NCI-H2107 treated with DMSO at 0.1 percent for 48 hours (cell line): ENCODE data around the gene FBXW9.
A peak's percentile ranks its signal among the peaks of the same experiment; 100 is the strongest.
"Not testable (repeated sequence)": the region's sequence is repeated elsewhere in the genome, so short reads cannot be mapped to it uniquely, and the experiment has no call there.

Source experiments
- DNase-seq: peaks from one replicate; lab custom pipeline; 2025; ENCODE audit not compliant: unreplicated experiment; lab: John Stamatoyannopoulos, UW

The FBXW9 gene

GRCh38 chr19:12696366-12697335, at the start of gene FBXW9:
Gene FBXW9 (minus strand): TSS chr19:12696631. CDS start chr19:12696581, 50 bp downstream.
- DNase-seq = peak; percentile 43

- no peak for DNase-seq
These were observed 48.9 kb upstream of the FBXW9 start for GRCh38 chr19:12745166-12745897.

GRCh38 chr19:12737835-12738351, 41.5 kb upstream of the FBXW9 start:
- no peak for DNase-seq

GRCh38 chr19:12736995-12737834, 40.8 kb upstream of the FBXW9 start, which contains the start of gene GET3:
Gene GET3 (plus strand): TSS chr19:12737497. CDS start chr19:12737506, 9 bp downstream.
- DNase-seq = peak; percentile 99

GRCh38 chr19:12733369-12734214, 37.2 kb upstream of the FBXW9 start:
- DNase-seq = peak; percentile 15

GRCh38 chr19:12731337-12731736, 34.9 kb upstream of the FBXW9 start:
- no peak for DNase-seq

GRCh38 chr19:12730064-12730463, 33.6 kb upstream of the FBXW9 start:
- DNase-seq = no peak

- DNase-seq = no peak
These were observed 31.5 kb upstream of the FBXW9 start for GRCh38 chr19:12727745-12728433.

- no peak for DNase-seq
These were observed 30.5 kb upstream of the FBXW9 start for GRCh38 chr19:12726988-12727316.

- DNase-seq = not testable (repeated sequence)
These were observed 29.2 kb upstream of the FBXW9 start for GRCh38 chr19:12725612-12726011.

- DNase-seq = peak; percentile 26
These were observed 27.4 kb upstream of the FBXW9 start, which contains the start of gene TNPO2 for GRCh38 chr19:12723641-12724426. Gene TNPO2 (minus strand): TSS chr19:12723932. CDS start chr19:12720977, 2,955 bp downstream.

GRCh38 chr19:12723381-12723640, 26.9 kb upstream of the FBXW9 start:
- DNase-seq = no peak

GRCh38 chr19:12722566-12723380, 26.3 kb upstream of the FBXW9 start:
- peak; percentile 96 for DNase-seq

- no peak for DNase-seq
These were observed 25.5 kb upstream of the FBXW9 start for GRCh38 chr19:12721656-12722565.

- DNase-seq = no peak
These were observed 24.6 kb upstream of the FBXW9 start for GRCh38 chr19:12720851-12721655.

GRCh38 chr19:12720296-12720695, 23.9 kb upstream of the FBXW9 start:
- DNase-seq = no peak
